ENCODE results near the gene YIPF1.

- TF ChIP-seq, protein P1, sequence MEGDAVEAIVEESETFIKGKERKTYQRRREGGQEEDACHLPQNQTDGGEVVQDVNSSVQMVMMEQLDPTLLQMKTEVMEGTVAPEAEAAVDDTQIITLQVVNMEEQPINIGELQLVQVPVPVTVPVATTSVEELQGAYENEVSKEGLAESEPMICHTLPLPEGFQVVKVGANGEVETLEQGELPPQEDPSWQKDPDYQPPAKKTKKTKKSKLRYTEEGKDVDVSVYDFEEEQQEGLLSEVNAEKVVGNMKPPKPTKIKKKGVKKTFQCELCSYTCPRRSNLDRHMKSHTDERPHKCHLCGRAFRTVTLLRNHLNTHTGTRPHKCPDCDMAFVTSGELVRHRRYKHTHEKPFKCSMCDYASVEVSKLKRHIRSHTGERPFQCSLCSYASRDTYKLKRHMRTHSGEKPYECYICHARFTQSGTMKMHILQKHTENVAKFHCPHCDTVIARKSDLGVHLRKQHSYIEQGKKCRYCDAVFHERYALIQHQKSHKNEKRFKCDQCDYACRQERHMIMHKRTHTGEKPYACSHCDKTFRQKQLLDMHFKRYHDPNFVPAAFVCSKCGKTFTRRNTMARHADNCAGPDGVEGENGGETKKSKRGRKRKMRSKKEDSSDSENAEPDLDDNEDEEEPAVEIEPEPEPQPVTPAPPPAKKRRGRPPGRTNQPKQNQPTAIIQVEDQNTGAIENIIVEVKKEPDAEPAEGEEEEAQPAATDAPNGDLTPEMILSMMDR (IDR thresholded peaks at IDR 0.05; ENCODE audit: insufficient read depth, low read depth, low read length): no peak
- no peak for TF ChIP-seq EZH2 (IDR thresholded peaks at IDR 0.05; ENCODE audit: insufficient read depth, low read length)
Measured at GRCh38 chr1:53890522-53890941, 935 bp upstream of the YIPF1 start.
